GM18519 (cell line): ENCODE results near the gene OR2J1.
"Not testable (repeated sequence)": the region's sequence is repeated elsewhere in the genome, so short reads cannot be mapped to it uniquely, and the experiment has no call there.

Source experiments
- ATAC-seq: cut with Tn5 transposase; IDR thresholded peaks from one replicate; pipeline ENCODE4 v1.9.1; 2021; ENCODE audit warnings: mild to moderate bottlenecking, moderate library complexity; ENCODE audit not compliant: unreplicated experiment, low FRiP score

Gene OR2J1

GRCh38 chr6:29099190-29099589, at the start of gene OR2J1:
TSS of gene OR2J1 (plus strand) at chr6:29099490. CDS start at chr6:29100943, 1,453 bp downstream.
- no peak for ATAC-seq

- ATAC-seq = no peak
Measured at GRCh38 chr6:29051680-29052079, 47.6 kb upstream of the OR2J1 start.

GRCh38 chr6:29071831-29072723, 27.2 kb upstream of the OR2J1 start:
- ATAC-seq = peak; percentile 46

GRCh38 chr6:29079203-29079602, 20.1 kb upstream of the OR2J1 start:
- ATAC-seq = no peak

- no peak for ATAC-seq
Measured at GRCh38 chr6:29081312-29081711, 18.0 kb upstream of the OR2J1 start.

GRCh38 chr6:29082457-29082856, 16.8 kb upstream of the OR2J1 start:
- ATAC-seq = no peak

GRCh38 chr6:29087213-29087612, 12.1 kb upstream of the OR2J1 start, which contains the start of gene OR2B3:
TSS of gene OR2B3 (minus strand) at chr6:29087313. CDS start at chr6:29087248, 65 bp downstream.
- no peak for ATAC-seq

- ATAC-seq = no peak
Measured at GRCh38 chr6:29092957-29093356, 6.3 kb upstream of the OR2J1 start.

- no peak for ATAC-seq
Measured at GRCh38 chr6:29097803-29098202, 1.5 kb upstream of the OR2J1 start.

GRCh38 chr6:29107758-29108157, 8.5 kb downstream of the OR2J1 start, which contains the start of gene OR2J3:
TSS of gene OR2J3 (plus strand) at chr6:29108058. CDS start at chr6:29111891, 3,833 bp downstream.
- ATAC-seq = no peak

- ATAC-seq = no peak
Measured at GRCh38 chr6:29112135-29112534, 12.8 kb downstream of the OR2J1 start.

- not testable (repeated sequence) for ATAC-seq
Measured at GRCh38 chr6:29114964-29115363, 15.7 kb downstream of the OR2J1 start.

GRCh38 chr6:29129326-29130012, 30.2 kb downstream of the OR2J1 start:
- no peak for ATAC-seq

GRCh38 chr6:29130644-29131043, 31.4 kb downstream of the OR2J1 start:
- ATAC-seq = no peak

GRCh38 chr6:29131691-29132090, 32.4 kb downstream of the OR2J1 start:
- ATAC-seq = no peak

- no peak for ATAC-seq
Measured at GRCh38 chr6:29137724-29138123, 38.4 kb downstream of the OR2J1 start.

- no peak for ATAC-seq
Measured at GRCh38 chr6:29141606-29142005, 42.3 kb downstream of the OR2J1 start.

- ATAC-seq = no peak
Measured at GRCh38 chr6:29142309-29142708, 43.0 kb downstream of the OR2J1 start.

- no peak for ATAC-seq
Measured at GRCh38 chr6:29146179-29146578, 46.9 kb downstream of the OR2J1 start.

GRCh38 chr6:29147074-29147473, 47.8 kb downstream of the OR2J1 start:
- no peak for ATAC-seq

- not testable (repeated sequence) for ATAC-seq
Measured at GRCh38 chr6:29149444-29149843, 50.2 kb downstream of the OR2J1 start.
